Stimulated activated naive CD8-positive, alpha-beta T cell treated with anti-CD3 and anti-CD28 coated beads, Interleukin-15, Interleukin-2, amounts not matched to agents 100 ng/mL and 50 ng/mL, for 24 hours (primary cell): Measurements from ENCODE around the gene LRMDA.

Experiments used
- H3K27ac Mint-ChIP-seq: one replicate; pipeline ENCODE4 v1.8.0; 2021; ENCODE audit warnings: mild to moderate bottlenecking, mixed read lengths
- H3K27me3 Mint-ChIP-seq: one replicate; pipeline ENCODE4 v1.8.0; 2021; ENCODE audit warnings: mixed read lengths
- H3K36me3 Mint-ChIP-seq: one replicate; pipeline ENCODE4 v1.8.0; 2021; ENCODE audit warnings: low read depth, mixed read lengths
- H3K4me1 Mint-ChIP-seq: one replicate; pipeline ENCODE4 v1.8.0; 2021; ENCODE audit warnings: low read depth, mixed read lengths
- H3K4me3 Mint-ChIP-seq: one replicate; pipeline ENCODE4 v1.8.0; 2021; ENCODE audit warnings: mild to moderate bottlenecking, mixed read lengths
- H3K9me3 Mint-ChIP-seq: one replicate; pipeline ENCODE4 v1.8.0; 2021; ENCODE audit warnings: mixed read lengths

Gene LRMDA

GRCh38 chr10:76297358-76297757 is 865.9 kb downstream of the LRMDA start:
- Mint-ChIP-seq H3K4me1 (no peaks in the 10 kb centered on the region), H3K27ac (no peak overlapping the region), H3K27me3 (no peaks in the 10 kb centered on the region), H3K36me3 (no peaks in the 10 kb centered on the region), H3K4me3 (no peak overlapping the region), H3K9me3 (no peaks in the 10 kb centered on the region)

GRCh38 chr10:76297780-76298281 is 866.4 kb downstream of the LRMDA start:
- Mint-ChIP-seq H3K36me3 (no peaks in the 10 kb centered on the region), H3K27ac (no peak overlapping the region), H3K27me3 (no peaks in the 10 kb centered on the region), H3K4me3 (no peak overlapping the region), H3K9me3 (no peaks in the 10 kb centered on the region), H3K4me1 (no peaks in the 10 kb centered on the region)

- no peak overlapping the region for H3K4me3 Mint-ChIP-seq
- H3K9me3 Mint-ChIP-seq, result no peaks in the 10 kb centered on the region
- no peaks in the 10 kb centered on the region for H3K27me3 Mint-ChIP-seq
- H3K4me1 Mint-ChIP-seq, result no peaks in the 10 kb centered on the region
- H3K36me3 Mint-ChIP-seq, result no peaks in the 10 kb centered on the region
- H3K27ac Mint-ChIP-seq, result no peak overlapping the region
These were observed 866.9 kb downstream of the LRMDA start for GRCh38 chr10:76298329-76298728.

GRCh38 chr10:76299501-76299900 is 868.1 kb downstream of the LRMDA start:
- no peak overlapping the region for H3K27ac Mint-ChIP-seq
- H3K27me3 Mint-ChIP-seq, result peaks cover 2% of the 10 kb centered on the region
- no peaks in the 10 kb centered on the region for H3K36me3 Mint-ChIP-seq
- H3K4me1 Mint-ChIP-seq, result no peaks in the 10 kb centered on the region
- H3K4me3 Mint-ChIP-seq, result no peak overlapping the region
- H3K9me3 Mint-ChIP-seq, result no peaks in the 10 kb centered on the region

GRCh38 chr10:76301211-76301610 is 869.8 kb downstream of the LRMDA start:
- Mint-ChIP-seq H3K4me1 (no peaks in the 10 kb centered on the region), H3K27ac (no peak overlapping the region), H3K4me3 (no peak overlapping the region), H3K27me3 (peaks cover 4% of the 10 kb centered on the region), H3K9me3 (no peaks in the 10 kb centered on the region), H3K36me3 (no peaks in the 10 kb centered on the region)

GRCh38 chr10:76301950-76302349 is 870.5 kb downstream of the LRMDA start:
- Mint-ChIP-seq H3K4me1 (no peaks in the 10 kb centered on the region), H3K27me3 (peaks cover 4% of the 10 kb centered on the region), H3K27ac (no peak overlapping the region), H3K4me3 (no peak overlapping the region), H3K36me3 (no peaks in the 10 kb centered on the region), H3K9me3 (no peaks in the 10 kb centered on the region)

GRCh38 chr10:76302481-76302880 is 871.1 kb downstream of the LRMDA start:
- H3K36me3 Mint-ChIP-seq, result no peaks in the 10 kb centered on the region
- H3K9me3 Mint-ChIP-seq, result no peaks in the 10 kb centered on the region
- no peaks in the 10 kb centered on the region for H3K4me1 Mint-ChIP-seq
- no peak overlapping the region for H3K4me3 Mint-ChIP-seq
- H3K27me3 Mint-ChIP-seq, result peaks cover 4% of the 10 kb centered on the region
- H3K27ac Mint-ChIP-seq, result no peak overlapping the region

- Mint-ChIP-seq H3K27me3 (peaks cover 4% of the 10 kb centered on the region), H3K4me3 (no peak overlapping the region), H3K36me3 (no peaks in the 10 kb centered on the region), H3K9me3 (no peaks in the 10 kb centered on the region), H3K27ac (no peak overlapping the region), H3K4me1 (no peaks in the 10 kb centered on the region)
These were observed 871.7 kb downstream of the LRMDA start for GRCh38 chr10:76302961-76303630.

GRCh38 chr10:76303682-76304316 is 872.4 kb downstream of the LRMDA start:
- H3K27me3 Mint-ChIP-seq, result peaks cover 4% of the 10 kb centered on the region
- H3K4me3 Mint-ChIP-seq, result no peak overlapping the region
- no peaks in the 10 kb centered on the region for H3K4me1 Mint-ChIP-seq
- no peak overlapping the region for H3K27ac Mint-ChIP-seq
- no peaks in the 10 kb centered on the region for H3K36me3 Mint-ChIP-seq
- H3K9me3 Mint-ChIP-seq, result no peaks in the 10 kb centered on the region

- no peak overlapping the region for H3K27ac Mint-ChIP-seq
- H3K4me1 Mint-ChIP-seq, result no peaks in the 10 kb centered on the region
- H3K27me3 Mint-ChIP-seq, result peaks cover 4% of the 10 kb centered on the region
- no peaks in the 10 kb centered on the region for H3K36me3 Mint-ChIP-seq
- no peaks in the 10 kb centered on the region for H3K9me3 Mint-ChIP-seq
- H3K4me3 Mint-ChIP-seq, result no peak overlapping the region
These were observed 874.6 kb downstream of the LRMDA start for GRCh38 chr10:76305930-76306615.

GRCh38 chr10:76306856-76307255 is 875.4 kb downstream of the LRMDA start:
- H3K9me3 Mint-ChIP-seq, result no peaks in the 10 kb centered on the region
- no peaks in the 10 kb centered on the region for H3K4me1 Mint-ChIP-seq
- no peaks in the 10 kb centered on the region for H3K36me3 Mint-ChIP-seq
- no peak overlapping the region for H3K4me3 Mint-ChIP-seq
- peaks cover 4% of the 10 kb centered on the region for H3K27me3 Mint-ChIP-seq
- H3K27ac Mint-ChIP-seq, result no peak overlapping the region

- H3K36me3 Mint-ChIP-seq, result no peaks in the 10 kb centered on the region
- H3K27me3 Mint-ChIP-seq, result peaks cover 4% of the 10 kb centered on the region
- no peaks in the 10 kb centered on the region for H3K9me3 Mint-ChIP-seq
- no peak overlapping the region for H3K4me3 Mint-ChIP-seq
- no peak overlapping the region for H3K27ac Mint-ChIP-seq
- no peaks in the 10 kb centered on the region for H3K4me1 Mint-ChIP-seq
These were observed 877.6 kb downstream of the LRMDA start for GRCh38 chr10:76309070-76309469.

GRCh38 chr10:76309741-76310587 is 878.5 kb downstream of the LRMDA start:
- Mint-ChIP-seq H3K4me1 (no peaks in the 10 kb centered on the region), H3K27ac (no peak overlapping the region), H3K9me3 (no peaks in the 10 kb centered on the region), H3K36me3 (no peaks in the 10 kb centered on the region), H3K4me3 (no peak overlapping the region), H3K27me3 (no peaks in the 10 kb centered on the region)

- no peaks in the 10 kb centered on the region for H3K36me3 Mint-ChIP-seq
- H3K9me3 Mint-ChIP-seq, result no peaks in the 10 kb centered on the region
- H3K4me1 Mint-ChIP-seq, result no peaks in the 10 kb centered on the region
- H3K4me3 Mint-ChIP-seq, result no peak overlapping the region
- H3K27me3 Mint-ChIP-seq, result no peaks in the 10 kb centered on the region
- no peak overlapping the region for H3K27ac Mint-ChIP-seq
These were observed 879.2 kb downstream of the LRMDA start for GRCh38 chr10:76310588-76311080.
